Neural cell (in vitro differentiated cells): ENCODE measurements around the gene NMNAT3. TPM values are rescaled to one million over a fixed set of nuclear protein-coding genes. Genes with fewer than 3 reads are reported as not detected.

ENCODE experiments used
- H2AFZ ChIP-seq: fragments of 200-600, 300-800 bp; sonication (generic), shearing (Covaris generic); 2 replicates; pipeline ENCODE4 v1.6.0; 2014; ENCODE audit warnings: low read depth, mild to moderate bottlenecking, antibody characterized with exemption, low read length, moderate library complexity
- H3F3A ChIP-seq: fragments of 200-600 bp; shearing (Covaris generic); 2 replicates; pipeline ENCODE4 v1.6.1; 2016; ENCODE audit warnings: mild to moderate bottlenecking, moderate library complexity, mixed read lengths, antibody characterized with exemption, low read length; ENCODE audit not compliant: insufficient read depth, poor library complexity, severe bottlenecking
- H3K27ac ChIP-seq: fragments of 200-600, 300-800 bp; sonication (generic), shearing (Covaris generic); 2 replicates; pipeline ENCODE4 v1.5.1; 2014; ENCODE audit warnings: mild to moderate bottlenecking, low read length, moderate library complexity
- H3K27me3 ChIP-seq: fragments of 300-800, 200-600 bp; sonication (generic), shearing (Covaris generic); 2 replicates; pipeline ENCODE4 v1.6.0; 2014; ENCODE audit warnings: mild to moderate bottlenecking, low read depth, low read length, moderate library complexity; ENCODE audit not compliant: insufficient read depth
- H3K36me3 ChIP-seq: fragments of 300-800, 200-600 bp; sonication (generic), shearing (Covaris generic); 2 replicates; pipeline ENCODE4 v1.5.1; 2014; ENCODE audit warnings: mild to moderate bottlenecking, antibody characterized with exemption, low read length, moderate library complexity; ENCODE audit not compliant: insufficient read depth
- H3K4me2 ChIP-seq: fragments of 300-800, 200-600 bp; sonication (generic), shearing (Covaris generic); 2 replicates; pipeline ENCODE4 v1.6.0; 2014; ENCODE audit warnings: mild to moderate bottlenecking, low read length
- H3K4me3 ChIP-seq: fragments of 300-800, 200-600 bp; sonication (generic), shearing (Covaris generic); 2 replicates; pipeline ENCODE4 v1.5.1; 2014; ENCODE audit warnings: mild to moderate bottlenecking, low read length, moderate library complexity
- H3K79me2 ChIP-seq: fragments of 200-600 bp; shearing (Covaris generic); replicated peaks from 2 replicates; pipeline ENCODE4 v1.6.0; 2014; ENCODE audit warnings: mild to moderate bottlenecking, low read length, moderate library complexity; ENCODE audit not compliant: insufficient read depth
- H3K9ac ChIP-seq: fragments of 300-800, 200-600 bp; sonication (generic), shearing (Covaris generic); 2 replicates; pipeline ENCODE4 v1.6.1; 2016; ENCODE audit warnings: mild to moderate bottlenecking, low read length, mixed read lengths
- H3K9me2 ChIP-seq: fragments of 200-600 bp; shearing (Covaris generic); 2 replicates; pipeline ENCODE4 v1.6.1; 2016; ENCODE audit warnings: mild to moderate bottlenecking, low read length, mixed read lengths; ENCODE audit not compliant: insufficient read depth
- H3K9me3 ChIP-seq: fragments of 200-600, 300-800 bp; sonication (generic), shearing (Covaris generic); 2 replicates; pipeline ENCODE4 v1.6.1; 2016; ENCODE audit warnings: mild to moderate bottlenecking, mixed run types, low read length, moderate library complexity, mixed read lengths
- H4K20me1 ChIP-seq: fragments of 200-600 bp; shearing (Covaris generic); 2 replicates; pipeline ENCODE4 v1.6.1; 2016; ENCODE audit warnings: mild to moderate bottlenecking, mixed run types; ENCODE audit not compliant: insufficient read depth
- CTCF ChIP-seq: fragments of 450-650 bp; IDR thresholded peaks from 2 replicates; pipeline ENCODE4 v1.5.1; 2014; ENCODE audit warnings: antibody characterized with exemption, mild to moderate bottlenecking, moderate library complexity; ENCODE audit not compliant: poor library complexity, severe bottlenecking
- EP300 ChIP-seq: fragments of 450-650 bp; conservative IDR thresholded peaks from 2 replicates; pipeline ENCODE4 v1.6.1; 2014; ENCODE audit warnings: antibody characterized with exemption, mild to moderate bottlenecking, moderate library complexity; ENCODE audit not compliant: poor library complexity, severe bottlenecking
- EZH2 ChIP-seq: fragments of 200-600, 300-800 bp; shearing (Covaris generic), sonication (generic); IDR thresholded peaks from 2 replicates; pipeline ENCODE4 v1.6.1; 2014; ENCODE audit warnings: antibody characterized with exemption, low read length, borderline replicate concordance, mild to moderate bottlenecking; ENCODE audit not compliant: insufficient read depth, poor library complexity, severe bottlenecking
- MXI1 ChIP-seq: fragments of 450-650 bp; conservative IDR thresholded peaks from 2 replicates; pipeline ENCODE4 v1.6.1; 2014; ENCODE audit warnings: antibody characterized with exemption, mild to moderate bottlenecking; ENCODE audit not compliant: poor library complexity, severe bottlenecking
- POLR2AphosphoS5 ChIP-seq: IDR thresholded peaks from 2 replicates; pipeline ENCODE4 v1.6.1; 2012
- RAD21 ChIP-seq: fragments of 450-650 bp; conservative IDR thresholded peaks from 2 replicates; pipeline ENCODE4 v1.6.1; 2014; ENCODE audit warnings: antibody characterized with exemption, mild to moderate bottlenecking, moderate library complexity
- REST ChIP-seq: IDR thresholded peaks from 2 replicates; pipeline ENCODE4 v1.6.1; 2012; ENCODE audit warnings: borderline replicate concordance
- SMC3 ChIP-seq: fragments of 450-650 bp; conservative IDR thresholded peaks from 2 replicates; pipeline ENCODE4 v1.6.1; 2014; ENCODE audit warnings: antibody characterized with exemption, mild to moderate bottlenecking, moderate library complexity; ENCODE audit not compliant: poor library complexity
- TAF1 ChIP-seq: IDR thresholded peaks from 2 replicates; pipeline ENCODE4 v1.6.1; 2012; ENCODE audit warnings: low read depth
- polyA plus RNA-seq: library from polyadenylated mRNA; depleted of rRNA; stranded (reverse); fragments of >200 nt; gene quantifications from 2 replicates; pipeline ENCODE4 v1.2.3, GENCODE V29; 2014

Gene NMNAT3
- polyA plus RNA-seq, 1 donor from 2014 or later = 2.3 TPM

GRCh38 chr3:139561255-139561817 is 116.4 kb downstream of the NMNAT3 start:
- Histone ChIP-seq H3K9me3 (no peaks in the 10 kb centered on the region), H2AFZ (no peak overlapping the region), H3K27me3 (no peaks in the 10 kb centered on the region), H3K27ac (no peak overlapping the region), H4K20me1 (no peaks in the 10 kb centered on the region), H3F3A (no peaks in the 10 kb centered on the region), H3K4me3 (no peak overlapping the region), H3K4me2 (no peak overlapping the region), H3K36me3 (no peaks in the 10 kb centered on the region), H3K9me2 (no peaks in the 10 kb centered on the region), H3K79me2 (no peaks in the 10 kb centered on the region), H3K9ac (no peak overlapping the region)
- TF ChIP-seq EP300 (no peak), EZH2 (no peak), SMC3 (no peak), MXI1 (no peak), RAD21 (no peak), REST (no peak), TAF1 (no peak), POLR2AphosphoS5 (no peak), CTCF (no peak)

GRCh38 chr3:139560411-139560810 is 117.4 kb downstream of the NMNAT3 start:
- no peak for TF ChIP-seq POLR2AphosphoS5
- TF ChIP-seq REST = no peak
- TF ChIP-seq EZH2 = no peak
- no peak for TF ChIP-seq EP300
- no peak for TF ChIP-seq CTCF
- no peak for TF ChIP-seq MXI1
- Histone ChIP-seq H3K9me2 (no peaks in the 10 kb centered on the region), H3K9ac (no peak overlapping the region), H3K36me3 (no peaks in the 10 kb centered on the region), H3K9me3 (no peaks in the 10 kb centered on the region), H4K20me1 (no peaks in the 10 kb centered on the region), H3F3A (no peaks in the 10 kb centered on the region), H3K27ac (no peak overlapping the region), H2AFZ (no peak overlapping the region), H3K4me3 (no peak overlapping the region), H3K79me2 (no peaks in the 10 kb centered on the region), H3K27me3 (no peaks in the 10 kb centered on the region), H3K4me2 (no peak overlapping the region)
